HepG2 (cell line): ENCODE results near the gene TAF5. TPM values are rescaled to one million over a fixed set of nuclear protein-coding genes. Genes with fewer than 3 reads are reported as not detected.

ENCODE experiments used
- ATM ChIP-seq: fragments of 450-650 bp; IDR thresholded peaks from 2 replicates; pipeline ENCODE4 v1.7.1; 2017; ENCODE audit warnings: mild to moderate bottlenecking, borderline replicate concordance
- CENPBD1 ChIP-seq: sonication (generic); formaldehyde crosslinking; IDR thresholded peaks from 2 replicates; pipeline ENCODE4 v1.8.0; 2022; ENCODE audit warnings: missing genetic modification reagents, low read depth, mild to moderate bottlenecking, borderline replicate concordance
- HDAC1 ChIP-seq: sonication (generic); formaldehyde crosslinking; IDR thresholded peaks from 2 replicates; pipeline ENCODE4 v1.5.1; 2020; ENCODE audit warnings: mild to moderate bottlenecking, missing genetic modification reagents
- HMGXB3 ChIP-seq: sonication (generic); formaldehyde crosslinking; IDR thresholded peaks from 2 replicates; pipeline ENCODE4 v1.4.0; 2020; ENCODE audit warnings: missing genetic modification reagents, borderline replicate concordance
- ISL2 ChIP-seq: sonication (generic); formaldehyde crosslinking; IDR thresholded peaks from 2 replicates; pipeline ENCODE4 v1.5.0; 2020; ENCODE audit warnings: missing genetic modification reagents
- KLF16 ChIP-seq, 2 experiments: sonication (generic) in 1 of 2; formaldehyde crosslinking in 1 of 2; IDR thresholded peaks; 2 replicates each; pipeline versions ENCODE4 v1.6.1 to v1.8.0; 2016 to 2023; ENCODE audit warnings: missing genetic modification reagents in 2 of 2, missing compliant biosample characterization in 1 of 2
- TFDP2 ChIP-seq: sonication (generic); formaldehyde crosslinking; IDR thresholded peaks from 2 replicates; pipeline ENCODE4 v1.4.0; 2020; ENCODE audit warnings: missing genetic modification reagents
- ZBTB38 ChIP-seq: sonication (generic); formaldehyde crosslinking; IDR thresholded peaks from 2 replicates; pipeline ENCODE4 v1.5.1; 2020; ENCODE audit warnings: mild to moderate bottlenecking, missing genetic modification reagents
- ZFY ChIP-seq: sonication (generic); formaldehyde crosslinking; IDR thresholded peaks from 2 replicates; pipeline ENCODE4 v1.4.0; 2020; ENCODE audit warnings: missing genetic modification reagents
- ZNF253 ChIP-seq: sonication (generic); formaldehyde crosslinking; IDR thresholded peaks from 2 replicates; pipeline ENCODE4 v1.8.0; 2022; ENCODE audit warnings: mild to moderate bottlenecking, missing genetic modification reagents, borderline replicate concordance
- ZNF275 ChIP-seq: sonication (generic); formaldehyde crosslinking; IDR thresholded peaks from 2 replicates; pipeline ENCODE4 v1.8.0; 2022; ENCODE audit warnings: missing genetic modification reagents, mild to moderate bottlenecking, inconsistent platforms, borderline replicate concordance
- ZNF552 ChIP-seq: sonication (generic); formaldehyde crosslinking; IDR thresholded peaks from 2 replicates; pipeline ENCODE4 v1.9.0; 2022; ENCODE audit warnings: missing genetic modification reagents, mild to moderate bottlenecking, borderline replicate concordance
- ZSCAN25 ChIP-seq: sonication (generic); formaldehyde crosslinking; IDR thresholded peaks from 2 replicates; pipeline ENCODE4 v1.8.0; 2022; ENCODE audit warnings: mild to moderate bottlenecking, missing genetic modification reagents
- polyA plus RNA-seq, 8 experiments: library from polyadenylated mRNA; depleted of rRNA in 3 of 8; stranded (reverse) in 7 of 8; unstranded in 1 of 8; fragments of >200 nt; fragmentation: Illumina TruSeq in 4 of 8; extraction: Trizol in 4 of 8; gene quantifications; 2 replicates each; pipeline versions ENCODE4 v1.2.1 to v1.2.3, GENCODE V29; 2011 to 2016; ENCODE audit warnings: low read depth in 4 of 8, missing spikeins in 1 of 8, mixed read lengths in 1 of 8; ENCODE audit not compliant: insufficient read depth in 1 of 8
- total RNA-seq, 5 experiments: library from RNA; depleted of rRNA; stranded (reverse); fragments of >200 nt; fragmentation: Illumina TruSeq; extraction: Trizol; gene quantifications; 2 replicates each; pipeline ENCODE4 v1.2.3, GENCODE V29; 2016; ENCODE audit warnings: low read depth in 1 of 5
- TF ChIP-seq, protein P1 (sequence below): fragments of 450-650 bp; IDR thresholded peaks from 2 replicates; pipeline ENCODE4 v1.6.1; 2016
- TF ChIP-seq, protein P2 (sequence below): sonication (generic); formaldehyde crosslinking; IDR thresholded peaks from 2 replicates; pipeline ENCODE4 v1.4.0; 2020; ENCODE audit warnings: mild to moderate bottlenecking, missing genetic modification reagents
- TF ChIP-seq, protein P3 (sequence below): sonication (generic); formaldehyde crosslinking; IDR thresholded peaks from 2 replicates; pipeline ENCODE4 v1.4.0; 2020; ENCODE audit warnings: missing genetic modification reagents

TAF5 gene
- total and polyA plus RNA-seq, 2 of the 13 experiments (the other 11 are each of a cell fraction or from before 2014, with no cell fraction given) = 3.8 to 8.7 TPM

DNA sequence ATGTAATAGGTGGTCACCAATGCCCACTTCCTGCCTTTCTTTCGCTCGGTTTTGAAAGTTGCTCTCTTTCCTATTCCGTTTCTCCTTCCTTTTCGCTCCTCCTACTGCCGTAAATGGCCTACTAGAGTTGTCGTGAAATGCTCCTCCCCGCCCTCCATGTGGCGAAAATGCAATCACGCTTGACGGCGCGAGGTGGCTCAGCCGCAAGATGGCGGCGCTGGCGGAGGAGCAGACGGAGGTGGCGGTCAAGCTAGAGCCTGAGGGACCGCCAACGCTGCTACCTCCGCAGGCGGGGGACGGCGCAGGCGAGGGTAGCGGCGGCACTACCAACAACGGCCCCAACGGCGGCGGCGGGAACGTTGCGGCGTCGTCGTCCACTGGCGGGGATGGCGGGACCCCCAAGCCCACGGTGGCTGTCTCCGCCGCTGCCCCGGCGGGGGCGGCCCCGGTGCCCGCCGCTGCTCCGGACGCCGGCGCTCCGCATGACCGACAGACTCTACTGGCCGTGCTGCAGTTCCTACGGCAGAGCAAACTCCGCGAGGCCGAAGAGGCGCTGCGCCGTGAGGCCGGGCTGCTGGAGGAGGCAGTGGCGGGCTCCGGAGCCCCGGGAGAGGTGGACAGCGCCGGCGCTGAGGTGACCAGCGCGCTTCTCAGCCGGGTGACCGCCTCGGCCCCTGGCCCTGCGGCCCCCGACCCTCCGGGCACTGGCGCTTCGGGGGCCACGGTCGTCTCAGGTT, at the start of gene TAF5 (continued):
- TF ChIP-seq CENPBD1 (CRISPR knock-in tag) (0 out of 2 replicates have a peak, but pooled peaks have one; percentile 1), ZBTB38 (peak; percentile 85), HMGXB3 (CRISPR knock-in tag) (peak; percentile 76; the same call in 1 of the 2 replicates), ISL2 (CRISPR knock-in tag) (no peak), ZSCAN25 (CRISPR knock-in tag) (peak; percentile 62), ZNF253 (CRISPR knock-in tag) (peak; percentile 74; the same call in 1 of the 2 replicates), TFDP2 (CRISPR knock-in tag) (peak; percentile 85), ZFY (peak; percentile 84), ZNF275 (CRISPR knock-in tag) (peak; percentile 89; the same call in 1 of the 2 replicates), ZNF552 (CRISPR knock-in tag) (peak; percentile 67; the same call in 1 of the 2 replicates), ATM (no peak), KLF16 (CRISPR knock-in tag; IDR thresholded peaks at IDR 0.05) (peak in 1 of 2 experiments; percentile 81; a peak in 2 of 4 replicates), HDAC1 (CRISPR knock-in tag) (peak; percentile 18; the same call in 1 of the 2 replicates)
- TF ChIP-seq, protein P1, sequence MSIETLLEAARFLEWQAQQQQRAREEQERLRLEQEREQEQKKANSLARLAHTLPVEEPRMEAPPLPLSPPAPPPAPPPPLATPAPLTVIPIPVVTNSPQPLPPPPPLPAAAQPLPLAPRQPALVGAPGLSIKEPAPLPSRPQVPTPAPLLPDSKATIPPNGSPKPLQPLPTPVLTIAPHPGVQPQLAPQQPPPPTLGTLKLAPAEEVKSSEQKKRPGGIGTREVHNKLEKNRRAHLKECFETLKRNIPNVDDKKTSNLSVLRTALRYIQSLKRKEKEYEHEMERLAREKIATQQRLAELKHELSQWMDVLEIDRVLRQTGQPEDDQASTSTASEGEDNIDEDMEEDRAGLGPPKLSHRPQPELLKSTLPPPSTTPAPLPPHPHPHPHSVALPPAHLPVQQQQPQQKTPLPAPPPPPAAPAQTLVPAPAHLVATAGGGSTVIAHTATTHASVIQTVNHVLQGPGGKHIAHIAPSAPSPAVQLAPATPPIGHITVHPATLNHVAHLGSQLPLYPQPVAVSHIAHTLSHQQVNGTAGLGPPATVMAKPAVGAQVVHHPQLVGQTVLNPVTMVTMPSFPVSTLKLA = peak; percentile 72
- TF ChIP-seq, protein P2, sequence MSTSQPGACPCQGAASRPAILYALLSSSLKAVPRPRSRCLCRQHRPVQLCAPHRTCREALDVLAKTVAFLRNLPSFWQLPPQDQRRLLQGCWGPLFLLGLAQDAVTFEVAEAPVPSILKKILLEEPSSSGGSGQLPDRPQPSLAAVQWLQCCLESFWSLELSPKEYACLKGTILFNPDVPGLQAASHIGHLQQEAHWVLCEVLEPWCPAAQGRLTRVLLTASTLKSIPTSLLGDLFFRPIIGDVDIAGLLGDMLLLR (CRISPR knock-in tag) = peak; percentile 79
- TF ChIP-seq, protein P3, sequence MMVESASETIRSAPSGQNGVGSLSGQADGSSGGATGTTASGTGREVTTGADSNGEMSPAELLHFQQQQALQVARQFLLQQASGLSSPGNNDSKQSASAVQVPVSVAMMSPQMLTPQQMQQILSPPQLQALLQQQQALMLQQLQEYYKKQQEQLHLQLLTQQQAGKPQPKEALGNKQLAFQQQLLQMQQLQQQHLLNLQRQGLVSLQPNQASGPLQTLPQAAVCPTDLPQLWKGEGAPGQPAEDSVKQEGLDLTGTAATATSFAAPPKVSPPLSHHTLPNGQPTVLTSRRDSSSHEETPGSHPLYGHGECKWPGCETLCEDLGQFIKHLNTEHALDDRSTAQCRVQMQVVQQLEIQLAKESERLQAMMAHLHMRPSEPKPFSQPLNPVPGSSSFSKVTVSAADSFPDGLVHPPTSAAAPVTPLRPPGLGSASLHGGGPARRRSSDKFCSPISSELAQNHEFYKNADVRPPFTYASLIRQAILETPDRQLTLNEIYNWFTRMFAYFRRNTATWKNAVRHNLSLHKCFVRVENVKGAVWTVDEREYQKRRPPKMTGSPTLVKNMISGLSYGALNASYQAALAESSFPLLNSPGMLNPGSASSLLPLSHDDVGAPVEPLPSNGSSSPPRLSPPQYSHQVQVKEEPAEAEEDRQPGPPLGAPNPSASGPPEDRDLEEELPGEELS (CRISPR knock-in tag) = no peak; the same call in 1 of the 2 replicates
